HAP-1 (cell line): ENCODE measurements around the gene SEPTIN12.

Experiments
- DNase-seq, 2 experiments: peaks; one replicate each; pipeline ENCODE4 v3.0.0-alpha.2; 2016 to 2020; ENCODE audit warnings: low spot score in 2 of 2
- H3K27me3 ChIP-seq: fragments of 250-450 bp; sonication (Bioruptor Pico); 2 replicates; pipeline ENCODE4 v1.5.1; 2020; ENCODE audit warnings: low read depth, mild to moderate bottlenecking, moderate library complexity
- H3K36me3 ChIP-seq: fragments of 250-450 bp; sonication (Bioruptor Pico); replicated peaks from 2 replicates; pipeline ENCODE4 v1.5.1; 2020; ENCODE audit warnings: mild to moderate bottlenecking
- H3K4me1 ChIP-seq: fragments of 250-450 bp; sonication (Bioruptor Pico); 2 replicates; pipeline ENCODE4 v1.5.1; 2020; ENCODE audit warnings: mild to moderate bottlenecking
- H3K4me3 ChIP-seq: fragments of 250-450 bp; sonication (Bioruptor Pico); 2 replicates; pipeline ENCODE4 v1.5.1; 2020; ENCODE audit warnings: mild to moderate bottlenecking, moderate library complexity
- H3K9me3 ChIP-seq: fragments of 250-450 bp; sonication (Bioruptor Pico); 2 replicates; pipeline ENCODE4 v1.5.1; 2020; ENCODE audit warnings: mild to moderate bottlenecking, moderate library complexity
- in situ Hi-C: fragments of 300-500 bp; cut with MboI; formaldehyde crosslinking; loops from 3 replicates; pipeline ENCODE4 v1.14.3; 2020; ENCODE audit warnings: low sequenced_read_pairs, inconsistent platforms, mixed read lengths

Gene SEPTIN12

GRCh38 chr16:4767872-4768548, 20.1 kb downstream of the SEPTIN12 start:
- Histone ChIP-seq H3K36me3 (peaks cover 14% of the 10 kb centered on the region), H3K9me3 (no peaks in the 10 kb centered on the region), H3K4me1 (0 out of 2 replicates have a peak, but pooled peaks cover 2% of the 10 kb centered on the region), H3K4me3 (peak overlapping the region; percentile 39), H3K27me3 (no peaks in the 10 kb centered on the region)
- in situ Hi-C loops = no loop called here
- peak; percentile 11 to 36 for DNase-seq

GRCh38 chr16:4766875-4767628, 21.1 kb downstream of the SEPTIN12 start, which contains the start of gene ZNF500:
Gene ZNF500, minus strand, starts transcription at chr16:4767162. Its CDS starts 1,184 bp downstream, at chr16:4765978.
- Histone ChIP-seq H3K36me3 (peaks cover 22% of the 10 kb centered on the region), H3K9me3 (no peaks in the 10 kb centered on the region), H3K4me3 (peak within 1 kb of the TSS; percentile 77), H3K4me1 (0 out of 2 replicates have a peak, but pooled peaks cover 2% of the 10 kb centered on the region), H3K27me3 (no peaks in the 10 kb centered on the region)
- peak; percentile 95 to 99 for DNase-seq
- in situ Hi-C loops = no loop called here

DNA sequence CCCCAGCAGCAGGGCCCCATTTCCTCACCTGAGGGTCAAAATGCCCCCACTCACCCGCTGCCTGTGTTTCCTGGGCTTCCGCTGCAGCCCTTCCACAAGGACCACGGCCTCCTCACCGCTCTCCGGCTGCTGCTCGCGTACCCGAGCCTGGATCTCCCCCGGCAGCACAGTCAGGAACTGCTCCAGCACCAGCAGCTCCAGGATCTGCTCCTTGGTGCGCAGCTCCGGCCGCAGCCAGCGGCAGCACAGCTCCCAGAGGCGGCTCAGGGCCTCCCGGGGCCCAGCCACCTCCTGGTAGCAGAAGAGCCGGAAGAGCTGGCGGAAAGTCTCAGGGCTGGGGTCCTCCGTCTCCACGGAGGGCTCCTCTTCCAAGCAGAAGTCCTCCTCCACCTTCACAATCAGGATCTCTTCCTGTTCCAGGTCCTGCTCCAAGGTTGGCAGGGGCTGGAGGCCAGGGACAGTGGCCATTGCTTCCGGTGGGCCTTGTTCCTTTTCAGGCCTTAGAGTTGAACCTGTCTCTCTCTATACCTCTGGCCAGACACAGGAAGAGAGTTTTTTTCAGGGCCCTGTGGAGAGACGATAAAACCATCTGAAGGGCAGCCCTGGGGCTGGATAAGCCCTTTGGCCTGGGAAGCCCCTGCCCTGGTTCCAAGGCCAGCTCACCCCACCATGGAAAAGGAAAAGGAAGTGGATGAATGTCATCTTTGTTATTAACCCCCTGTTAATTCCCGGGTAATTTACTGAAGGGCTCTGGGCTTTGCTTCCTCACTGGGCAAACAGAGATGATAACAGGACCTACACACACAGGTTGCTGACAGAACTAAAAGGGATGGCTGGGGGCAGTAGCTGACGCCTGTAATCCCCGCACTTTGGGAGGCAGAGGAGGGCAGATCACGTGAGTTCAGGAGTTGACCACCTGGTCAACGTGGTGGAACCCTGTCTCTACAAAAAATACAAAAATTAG, 22.4 kb downstream of the SEPTIN12 start:
- no peak for DNase-seq
- in situ Hi-C loops = no loop called here

GRCh38 chr16:4763791-4764190, 24.4 kb downstream of the SEPTIN12 start:
- no peak for DNase-seq
- in situ Hi-C loops = no loop called here
- peaks cover 45% of the 10 kb centered on the region for H3K36me3 ChIP-seq

More for the DNA sequence above, 22.4 kb downstream of the SEPTIN12 start:
- peak overlapping the region; percentile 77 for H3K4me3 ChIP-seq
- no peaks in the 10 kb centered on the region for H3K27me3 ChIP-seq
- H3K36me3 ChIP-seq = peaks cover 32% of the 10 kb centered on the region
- H3K9me3 ChIP-seq = no peaks in the 10 kb centered on the region
- H3K4me1 ChIP-seq = 0 out of 2 replicates have a peak, but pooled peaks cover 2% of the 10 kb centered on the region

DNA sequence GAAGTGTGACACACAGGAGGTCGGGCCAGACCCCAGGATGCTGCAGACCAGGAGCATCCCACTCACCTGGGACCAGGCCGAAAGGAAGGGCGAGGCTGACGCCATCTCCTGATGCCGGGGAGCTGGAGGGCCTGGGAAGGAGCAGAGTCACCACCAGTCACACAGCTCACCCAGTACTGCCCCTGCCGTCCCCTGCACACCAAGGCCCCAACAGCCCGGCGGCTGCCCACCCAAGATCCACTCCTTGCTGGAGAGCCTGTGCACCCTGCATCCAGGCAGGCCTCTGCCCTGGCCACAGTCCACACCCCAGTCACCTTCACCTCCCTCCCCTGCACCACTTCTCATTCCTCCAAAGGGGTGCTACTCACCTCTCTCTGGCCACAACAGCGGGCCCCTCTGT, 25.9 kb downstream of the SEPTIN12 start:
- in situ Hi-C loops = no loop called here
- no peaks in the 10 kb centered on the region for H3K27me3 ChIP-seq
- DNase-seq = no peak
- no peaks in the 10 kb centered on the region for H3K9me3 ChIP-seq
- H3K36me3 ChIP-seq = peaks cover 58% of the 10 kb centered on the region
- H3K4me1 ChIP-seq = no peaks in the 10 kb centered on the region
- no peak overlapping the region for H3K4me3 ChIP-seq

More at GRCh38 chr16:4763791-4764190, 24.4 kb downstream of the SEPTIN12 start:
- no peak overlapping the region for H3K4me3 ChIP-seq
- H3K9me3 ChIP-seq = no peaks in the 10 kb centered on the region
- no peaks in the 10 kb centered on the region for H3K27me3 ChIP-seq
- 0 out of 2 replicates have a peak, but pooled peaks cover 2% of the 10 kb centered on the region for H3K4me1 ChIP-seq

- DNase-seq = no peak
- in situ Hi-C loops = no loop called here
- H3K36me3 ChIP-seq = peaks cover 74% of the 10 kb centered on the region
- H3K4me1 ChIP-seq = no peaks in the 10 kb centered on the region
- no peaks in the 10 kb centered on the region for H3K27me3 ChIP-seq
- no peak overlapping the region for H3K4me3 ChIP-seq
- peaks cover 2% of the 10 kb centered on the region; the same call in 1 of the 2 replicates for H3K9me3 ChIP-seq
Observed at GRCh38 chr16:4760221-4760910, 27.8 kb downstream of the SEPTIN12 start.

DNA sequence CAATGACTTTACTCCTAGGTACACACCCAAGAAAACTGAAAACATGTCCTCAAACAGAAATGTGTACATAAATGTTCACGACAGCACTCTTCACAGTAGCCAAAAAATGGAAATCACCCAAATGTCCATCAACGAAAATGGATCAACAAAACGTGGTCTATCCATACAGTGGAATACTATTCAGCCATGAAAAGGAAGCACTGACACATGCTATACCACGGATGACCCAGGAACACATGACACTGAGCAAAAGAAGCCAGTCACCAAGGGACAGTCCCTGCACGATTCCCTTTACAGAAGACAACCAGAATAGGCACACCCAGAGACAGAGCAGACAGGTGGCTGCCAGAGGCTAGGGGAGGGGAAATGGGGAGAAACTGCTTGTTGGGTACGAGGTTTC, 32.5 kb downstream of the SEPTIN12 start:
- H3K9me3 ChIP-seq = peaks cover 5% of the 10 kb centered on the region
- H3K27me3 ChIP-seq = no peaks in the 10 kb centered on the region
- H3K36me3 ChIP-seq = peaks cover 77% of the 10 kb centered on the region
- H3K4me1 ChIP-seq = no peaks in the 10 kb centered on the region
- no peak for DNase-seq
- in situ Hi-C loops = loop anchor here (10.0 kb wide), 1 partner anchor 199 kb away; the partner anchor contains the start of gene SEC14L5
- H3K4me3 ChIP-seq = no peak overlapping the region

DNA sequence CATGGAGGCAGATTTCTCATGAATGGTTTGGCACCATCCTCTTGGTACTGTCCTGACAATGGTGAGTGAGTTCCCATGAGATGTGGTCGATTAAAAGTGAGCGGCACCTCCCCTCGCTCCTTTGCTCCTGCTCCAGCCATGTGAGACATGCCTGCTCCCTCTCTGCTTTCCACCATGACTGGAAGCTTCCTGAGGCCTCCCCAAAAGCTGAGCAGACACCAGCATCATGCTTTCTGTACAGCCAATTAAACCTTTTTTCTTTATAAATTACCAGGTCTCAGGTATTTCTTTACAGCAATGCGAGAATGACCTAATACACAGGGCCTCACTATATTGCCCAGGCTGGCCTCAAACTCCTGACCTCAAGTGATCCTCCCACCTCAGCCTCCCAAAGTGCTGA, 33.3 kb downstream of the SEPTIN12 start:
- DNase-seq = no peak
- Histone ChIP-seq H3K27me3 (no peaks in the 10 kb centered on the region), H3K4me1 (no peaks in the 10 kb centered on the region), H3K4me3 (no peak overlapping the region), H3K36me3 (peaks cover 69% of the 10 kb centered on the region), H3K9me3 (peaks cover 5% of the 10 kb centered on the region)
- in situ Hi-C loops = loop anchor here (10.0 kb wide), 1 partner anchor 200 kb away; the partner anchor contains the start of gene SEC14L5

DNA sequence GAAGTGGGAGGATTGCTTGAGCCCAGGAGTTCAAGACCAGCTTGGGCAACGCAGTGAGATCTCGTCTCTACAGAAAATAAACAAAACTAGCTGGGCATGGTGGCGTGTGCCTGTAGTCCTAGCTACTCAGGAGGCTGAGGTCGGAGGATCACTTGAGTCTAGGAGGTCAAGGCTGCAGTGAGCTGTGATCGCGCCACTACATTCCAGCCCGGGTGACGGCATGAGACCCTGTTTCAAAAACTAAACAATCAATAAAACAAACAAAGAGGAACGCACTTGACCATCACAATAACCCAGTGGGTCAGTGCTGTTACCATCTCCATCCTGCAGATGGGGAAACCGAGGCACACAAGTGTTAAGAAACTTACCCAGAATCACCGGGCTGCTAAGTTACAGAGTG, 34.9 kb downstream of the SEPTIN12 start:
- peaks cover 5% of the 10 kb centered on the region for H3K9me3 ChIP-seq
- in situ Hi-C loops = loop anchor here (10.0 kb wide), 1 partner anchor 202 kb away; the partner anchor contains the start of gene SEC14L5
- no peaks in the 10 kb centered on the region for H3K4me1 ChIP-seq
- no peak for DNase-seq
- H3K4me3 ChIP-seq = no peak overlapping the region
- no peaks in the 10 kb centered on the region for H3K27me3 ChIP-seq
- peaks cover 59% of the 10 kb centered on the region for H3K36me3 ChIP-seq

- Histone ChIP-seq H3K36me3 (peaks cover 55% of the 10 kb centered on the region), H3K9me3 (peaks cover 5% of the 10 kb centered on the region), H3K4me3 (no peak overlapping the region), H3K27me3 (no peaks in the 10 kb centered on the region), H3K4me1 (no peaks in the 10 kb centered on the region)
- DNase-seq = no peak
- in situ Hi-C loops = loop anchor here (10.0 kb wide), 1 partner anchor 202 kb away; the partner anchor contains the start of gene SEC14L5
Observed at GRCh38 chr16:4752351-4753100, 35.6 kb downstream of the SEPTIN12 start.

GRCh38 chr16:4750896-4751295, 37.2 kb downstream of the SEPTIN12 start:
- no peaks in the 10 kb centered on the region for H3K27me3 ChIP-seq
- H3K9me3 ChIP-seq = peaks cover 4% of the 10 kb centered on the region
- in situ Hi-C loops = loop anchor here (10.0 kb wide), 1 partner anchor 204 kb away; the partner anchor contains the start of gene SEC14L5
- peaks cover 41% of the 10 kb centered on the region for H3K36me3 ChIP-seq
- H3K4me1 ChIP-seq = no peaks in the 10 kb centered on the region
- H3K4me3 ChIP-seq = no peak overlapping the region
- DNase-seq = no peak

DNA sequence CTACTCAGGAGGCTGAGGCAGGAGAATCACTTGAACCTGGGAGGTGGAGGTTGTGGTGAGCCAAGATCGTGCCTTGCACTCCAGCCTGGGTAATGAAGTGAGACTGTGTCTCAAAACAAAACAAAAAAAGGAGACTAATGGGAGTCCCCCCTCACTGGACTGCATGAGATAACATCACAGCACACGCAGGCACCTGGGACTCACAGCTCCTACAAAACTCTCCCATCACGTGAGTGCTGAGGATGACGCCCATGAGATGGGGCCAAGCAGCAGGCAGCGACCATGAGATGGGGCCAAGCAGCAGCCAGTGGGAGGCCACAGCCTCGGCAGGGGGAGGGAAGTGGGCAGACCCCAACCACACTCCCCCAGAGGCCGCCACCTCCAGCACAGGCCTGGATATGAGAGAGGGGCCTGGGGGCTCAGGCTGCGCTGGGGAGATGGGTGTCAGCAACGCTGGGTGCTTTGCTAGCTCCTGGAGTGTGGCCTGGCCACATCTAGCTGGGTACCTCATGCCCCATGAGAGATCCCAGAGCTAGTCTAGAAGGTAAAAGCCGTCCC, 38.4 kb downstream of the SEPTIN12 start:
- Histone ChIP-seq H3K4me3 (no peak overlapping the region), H3K9me3 (no peaks in the 10 kb centered on the region), H3K36me3 (peaks cover 29% of the 10 kb centered on the region), H3K27me3 (no peaks in the 10 kb centered on the region), H3K4me1 (no peaks in the 10 kb centered on the region)
- in situ Hi-C loops = loop anchor here (10.0 kb wide), 1 partner anchor 205 kb away; the partner anchor contains the start of gene SEC14L5
- no peak for DNase-seq
